WTC11 (cell line): ENCODE results near the gene ZNF217.

Source experiments
- CTCF ChIP-seq: fragments of 200-600 bp; IDR thresholded peaks from 2 replicates; pipeline ENCODE4 v1.8.0; 2022; ENCODE audit warnings: antibody characterized with exemption
- ERG ChIP-seq: fragments of 250-450 bp; sonication (Bioruptor Pico); IDR thresholded peaks from 2 replicates; pipeline ENCODE4 v1.8.0; 2021; ENCODE audit warnings: mild to moderate bottlenecking
- TF ChIP-seq, protein P1 (sequence below): fragments of 250-450 bp; sonication (Bioruptor Pico); IDR thresholded peaks from 2 replicates; pipeline ENCODE4 v2.1.2; 2022; ENCODE audit warnings: mild to moderate bottlenecking, moderate library complexity
- TF ChIP-seq, protein P2 (sequence below): sonication (generic); formaldehyde crosslinking; IDR thresholded peaks from 2 replicates; pipeline ENCODE4 v1.8.0; 2022; ENCODE audit warnings: missing genetic modification reagents
- TF ChIP-seq, protein P3 (sequence below): sonication (generic); formaldehyde crosslinking; IDR thresholded peaks from 2 replicates; pipeline ENCODE4 v1.8.0; 2022; ENCODE audit warnings: mild to moderate bottlenecking, missing genetic modification reagents

GRCh38 chr20:53643031-53643832 lies 49.6 kb upstream of the ZNF217 start:
- TF ChIP-seq CTCF = no peak
- TF ChIP-seq ERG (CRISPR knock-in tag) = no peak
- TF ChIP-seq, protein P1, sequence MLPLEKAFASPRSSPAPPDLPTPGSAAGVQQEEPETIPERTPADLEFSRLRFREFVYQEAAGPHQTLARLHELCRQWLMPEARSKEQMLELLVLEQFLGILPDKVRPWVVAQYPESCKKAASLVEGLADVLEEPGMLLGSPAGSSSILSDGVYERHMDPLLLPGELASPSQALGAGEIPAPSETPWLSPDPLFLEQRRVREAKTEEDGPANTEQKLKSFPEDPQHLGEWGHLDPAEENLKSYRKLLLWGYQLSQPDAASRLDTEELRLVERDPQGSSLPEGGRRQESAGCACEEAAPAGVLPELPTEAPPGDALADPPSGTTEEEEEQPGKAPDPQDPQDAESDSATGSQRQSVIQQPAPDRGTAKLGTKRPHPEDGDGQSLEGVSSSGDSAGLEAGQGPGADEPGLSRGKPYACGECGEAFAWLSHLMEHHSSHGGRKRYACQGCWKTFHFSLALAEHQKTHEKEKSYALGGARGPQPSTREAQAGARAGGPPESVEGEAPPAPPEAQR = no peak
- TF ChIP-seq, protein P2, sequence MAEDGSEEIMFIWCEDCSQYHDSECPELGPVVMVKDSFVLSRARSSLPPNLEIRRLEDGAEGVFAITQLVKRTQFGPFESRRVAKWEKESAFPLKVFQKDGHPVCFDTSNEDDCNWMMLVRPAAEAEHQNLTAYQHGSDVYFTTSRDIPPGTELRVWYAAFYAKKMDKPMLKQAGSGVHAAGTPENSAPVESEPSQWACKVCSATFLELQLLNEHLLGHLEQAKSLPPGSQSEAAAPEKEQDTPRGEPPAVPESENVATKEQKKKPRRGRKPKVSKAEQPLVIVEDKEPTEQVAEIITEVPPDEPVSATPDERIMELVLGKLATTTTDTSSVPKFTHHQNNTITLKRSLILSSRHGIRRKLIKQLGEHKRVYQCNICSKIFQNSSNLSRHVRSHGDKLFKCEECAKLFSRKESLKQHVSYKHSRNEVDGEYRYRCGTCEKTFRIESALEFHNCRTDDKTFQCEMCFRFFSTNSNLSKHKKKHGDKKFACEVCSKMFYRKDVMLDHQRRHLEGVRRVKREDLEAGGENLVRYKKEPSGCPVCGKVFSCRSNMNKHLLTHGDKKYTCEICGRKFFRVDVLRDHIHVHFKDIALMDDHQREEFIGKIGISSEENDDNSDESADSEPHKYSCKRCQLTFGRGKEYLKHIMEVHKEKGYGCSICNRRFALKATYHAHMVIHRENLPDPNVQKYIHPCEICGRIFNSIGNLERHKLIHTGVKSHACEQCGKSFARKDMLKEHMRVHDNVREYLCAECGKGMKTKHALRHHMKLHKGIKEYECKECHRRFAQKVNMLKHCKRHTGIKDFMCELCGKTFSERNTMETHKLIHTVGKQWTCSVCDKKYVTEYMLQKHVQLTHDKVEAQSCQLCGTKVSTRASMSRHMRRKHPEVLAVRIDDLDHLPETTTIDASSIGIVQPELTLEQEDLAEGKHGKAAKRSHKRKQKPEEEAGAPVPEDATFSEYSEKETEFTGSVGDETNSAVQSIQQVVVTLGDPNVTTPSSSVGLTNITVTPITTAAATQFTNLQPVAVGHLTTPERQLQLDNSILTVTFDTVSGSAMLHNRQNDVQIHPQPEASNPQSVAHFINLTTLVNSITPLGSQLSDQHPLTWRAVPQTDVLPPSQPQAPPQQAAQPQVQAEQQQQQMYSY = no peak
- TF ChIP-seq, protein P3, sequence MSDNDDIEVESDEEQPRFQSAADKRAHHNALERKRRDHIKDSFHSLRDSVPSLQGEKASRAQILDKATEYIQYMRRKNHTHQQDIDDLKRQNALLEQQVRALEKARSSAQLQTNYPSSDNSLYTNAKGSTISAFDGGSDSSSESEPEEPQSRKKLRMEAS = no peak
